Body of pancreas (tissue), 4 donors: ENCODE results near the gene PIP4K2C.
"Not testable (repeated sequence)": the region's sequence is repeated elsewhere in the genome, so short reads cannot be mapped to it uniquely, and the experiment has no call there.

Experiments used
- CTCF ChIP-seq, 7 experiments: fragments of 450-650 bp in 4 of 7; fragments of 200-600 bp in 3 of 7; sonication (generic) in 3 of 7; IDR thresholded peaks; one replicate each; pipeline ENCODE4 v1.5.1; 2016 to 2019; ENCODE audit warnings: antibody characterized with exemption in 7 of 7
- POLR2A ChIP-seq, 3 donors: fragments of 450-650 bp; IDR thresholded peaks; one replicate each; pipeline ENCODE4 v1.6.1; 2016; ENCODE audit warnings: antibody characterized with exemption in 3 of 3, mild to moderate bottlenecking in 2 of 3

GRCh38 chr12:57645990-57646658 lies 55.1 kb downstream of the PIP4K2C start:
- not testable (repeated sequence) for TF ChIP-seq CTCF, POLR2A (IDR thresholded peaks at IDR 0.05)
